Limb (tissue), 2 donors: ENCODE results near the gene GPR158.
A peak's percentile ranks its signal among the peaks of the same experiment; 100 is the strongest.

Experiments used
- DNase-seq, 2 donors: peaks; one replicate each; pipeline ENCODE4 v3.0.0-alpha.2; 2016; ENCODE audit errors: extremely low spot score in 2 of 2

GPR158 gene

GRCh38 chr10:25206693-25207414, 32.1 kb downstream of the GPR158 start:
- DNase-seq, result no peak

- DNase-seq, result no peak
Observed at GRCh38 chr10:25209618-25210017, 34.8 kb downstream of the GPR158 start.

GRCh38 chr10:25210265-25210664, 35.5 kb downstream of the GPR158 start:
- DNase-seq, result no peak

DNA sequence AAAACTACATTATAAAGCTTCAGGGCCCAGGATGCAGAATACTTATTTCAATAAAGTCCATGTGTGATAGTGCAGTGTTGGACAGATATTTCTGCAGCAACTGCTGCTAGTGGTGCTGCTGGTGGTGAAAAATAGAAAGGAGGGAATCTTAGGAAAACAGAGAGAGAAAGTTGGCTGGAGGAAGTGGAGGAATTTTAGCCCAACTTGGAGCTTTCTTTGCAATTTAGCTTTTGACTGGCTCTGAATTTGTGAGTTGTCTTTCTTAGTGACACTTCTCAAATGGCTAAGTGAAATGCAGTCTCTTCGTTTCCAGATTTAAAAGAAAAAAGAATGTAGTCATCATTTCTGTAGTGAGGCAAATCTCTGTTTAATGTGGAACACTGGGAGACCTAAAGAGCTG, 45.4 kb downstream of the GPR158 start:
- DNase-seq, result no peak

- no peak for DNase-seq
Observed at GRCh38 chr10:25222085-25222660, 47.4 kb downstream of the GPR158 start.

DNA sequence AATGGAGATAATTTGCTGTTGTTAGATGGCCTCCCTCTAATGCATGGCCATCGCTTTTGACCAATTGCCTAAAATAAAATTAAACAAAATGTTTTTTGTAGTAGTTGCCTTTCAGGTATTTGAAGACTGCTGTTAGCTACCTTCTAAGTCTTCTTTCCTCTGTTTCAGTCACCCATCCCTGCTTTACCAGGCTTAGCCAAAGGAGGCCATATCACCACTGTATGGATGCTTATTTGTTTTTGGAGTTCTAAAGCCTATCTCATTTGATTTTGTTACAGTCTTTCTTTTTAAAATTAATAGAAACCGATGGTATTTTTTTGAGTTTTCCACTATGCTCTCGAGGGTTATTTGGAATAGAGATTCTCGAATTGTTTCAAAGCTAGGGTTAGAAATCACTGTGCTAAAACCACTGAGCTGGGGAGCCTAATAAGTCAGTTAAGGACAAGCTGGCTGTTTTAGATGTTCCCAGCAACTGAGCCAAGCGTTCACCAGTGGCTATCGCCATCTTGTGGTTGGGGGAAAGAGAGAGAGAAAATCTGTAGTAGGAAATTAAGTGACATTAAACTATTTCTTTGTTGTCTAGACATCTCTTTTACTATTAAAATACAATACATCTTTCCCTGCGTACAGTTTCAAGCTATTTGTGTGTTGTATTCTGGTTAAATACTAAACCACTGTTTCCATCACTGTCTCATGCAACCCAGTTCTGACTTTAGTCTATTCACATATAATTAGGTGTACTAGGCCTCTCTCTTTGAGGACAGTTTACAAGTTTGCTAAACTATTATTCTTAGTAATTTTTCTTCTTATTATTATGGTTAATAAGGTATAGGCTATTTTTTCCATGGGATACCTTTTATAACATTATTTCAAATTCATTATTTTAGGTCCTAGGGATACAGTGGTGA, 52.2 kb downstream of the GPR158 start:
- peak; percentile 6 to 38 for DNase-seq

- DNase-seq, result no peak
Observed at GRCh38 chr10:25231751-25232150, 57.0 kb downstream of the GPR158 start.

DNA sequence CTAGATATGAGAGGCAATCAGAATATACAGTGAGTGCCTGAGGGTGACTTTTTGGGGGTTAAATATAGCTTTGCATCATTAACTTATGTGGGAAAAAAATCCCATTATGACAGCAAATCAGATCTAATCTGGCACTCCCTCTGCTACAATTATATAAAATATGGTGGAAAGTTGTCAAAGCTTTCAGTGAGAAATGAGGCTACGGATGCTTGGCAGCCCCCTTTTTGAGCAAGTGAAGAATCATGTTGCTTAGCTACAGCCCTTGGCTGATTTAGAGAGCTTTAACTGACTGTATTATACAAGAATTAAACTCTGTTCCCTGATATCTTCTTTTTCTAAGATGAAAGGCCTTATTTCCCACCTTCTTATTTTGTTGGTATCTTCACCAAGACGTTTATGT, 57.4 kb downstream of the GPR158 start:
- no peak for DNase-seq

- no peak for DNase-seq
Observed at GRCh38 chr10:25245165-25245564, 70.4 kb downstream of the GPR158 start.

- no peak for DNase-seq
Observed at GRCh38 chr10:25257646-25258045, 82.8 kb downstream of the GPR158 start.

- DNase-seq, result no peak
Observed at GRCh38 chr10:25261110-25261509, 86.3 kb downstream of the GPR158 start.

DNA sequence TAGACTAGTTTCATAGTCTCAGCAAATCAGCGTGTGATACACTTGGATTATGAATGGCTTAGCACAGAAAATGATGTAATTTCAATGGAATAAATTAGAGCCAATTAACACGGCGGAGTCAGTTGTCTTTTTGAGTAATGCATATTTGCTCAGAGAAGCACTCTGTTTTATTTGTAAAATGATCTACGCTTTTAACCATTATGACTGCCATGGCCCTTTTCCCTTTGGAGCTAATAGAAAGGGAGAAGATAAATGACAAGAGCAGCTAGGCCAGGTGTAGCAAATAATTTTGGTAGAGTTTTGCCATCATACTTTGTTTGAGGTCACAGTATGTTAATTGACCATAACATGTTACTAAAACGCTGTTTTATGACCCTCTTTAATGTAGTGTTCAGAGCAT, 86.8 kb downstream of the GPR158 start:
- DNase-seq, result no peak

DNA sequence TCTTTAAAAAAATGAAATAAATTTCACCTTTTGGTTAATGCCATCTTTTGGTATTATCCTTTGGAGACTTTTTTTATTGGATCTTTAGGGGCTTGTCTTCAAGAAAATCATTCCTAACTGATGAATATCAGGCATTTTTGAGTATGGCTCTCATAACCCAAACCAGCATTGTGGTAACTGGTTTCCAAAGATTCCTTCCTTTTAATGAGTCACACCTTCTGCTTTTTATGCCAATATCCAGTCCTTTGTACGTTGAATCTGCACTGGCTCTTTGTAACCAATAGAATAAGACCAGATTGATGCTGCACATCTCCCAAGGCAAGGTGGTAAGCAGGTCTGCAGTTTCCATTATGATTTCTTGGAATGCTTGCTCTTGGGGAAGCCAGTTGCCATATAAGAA, 89.1 kb downstream of the GPR158 start:
- no peak for DNase-seq

DNA sequence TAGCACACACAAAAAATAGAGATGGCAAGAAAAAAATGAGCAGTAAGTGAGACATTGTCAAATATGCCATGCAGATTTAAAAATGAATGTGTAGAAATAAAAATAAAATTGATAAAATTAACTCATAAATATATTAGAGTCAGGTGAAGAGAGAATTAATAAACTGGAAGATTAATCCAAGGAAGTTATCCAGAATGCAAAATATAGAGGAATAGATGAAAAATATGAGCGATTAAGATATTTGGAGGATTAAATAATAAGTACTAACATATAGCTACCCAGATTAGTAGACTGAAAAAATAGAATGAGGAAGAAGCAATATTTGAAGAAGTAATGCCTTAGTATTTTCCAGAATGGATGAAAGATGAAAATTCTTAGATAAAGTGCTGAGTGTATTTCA, 103.4 kb downstream of the GPR158 start:
- no peak for DNase-seq

DNA sequence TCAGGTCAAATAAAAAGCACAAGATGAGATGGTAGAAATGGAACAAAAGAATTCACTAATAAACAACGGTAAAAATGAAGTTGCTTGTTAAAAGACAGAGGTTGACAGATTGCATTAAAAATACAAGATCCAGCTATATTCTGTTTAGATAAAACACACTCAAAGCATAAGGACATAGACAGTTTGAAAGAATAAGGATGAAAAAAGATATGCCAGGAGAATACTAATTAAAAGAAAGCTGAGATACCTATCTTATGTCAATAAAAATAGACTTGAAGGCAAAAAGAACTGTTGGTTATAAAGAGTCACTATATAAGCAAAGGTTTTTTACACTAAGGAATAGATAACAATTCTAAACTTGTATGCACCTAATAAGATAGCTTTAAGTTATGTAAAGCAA, 105.3 kb downstream of the GPR158 start:
- DNase-seq, result no peak

DNA sequence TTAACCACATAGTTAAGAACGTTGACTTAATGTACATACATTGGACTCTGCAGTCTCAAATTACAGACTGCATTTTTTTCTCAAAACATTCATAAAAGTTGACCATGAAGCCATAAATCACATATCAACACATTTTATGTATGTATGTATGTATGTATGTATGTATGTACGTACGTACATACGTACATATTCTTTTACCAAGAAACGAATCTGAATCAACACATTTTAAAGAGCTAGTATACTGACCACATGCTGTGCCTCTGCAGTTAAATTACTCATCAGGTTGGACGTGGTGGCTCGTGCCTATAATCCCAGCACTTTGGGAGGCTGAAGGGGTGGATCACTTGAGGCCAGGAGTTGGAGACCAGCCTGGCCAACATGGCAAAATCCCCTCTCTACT, 105.8 kb downstream of the GPR158 start:
- DNase-seq, result no peak

- DNase-seq, result no peak
Observed at GRCh38 chr10:25285809-25286208, 111.0 kb downstream of the GPR158 start.

DNA sequence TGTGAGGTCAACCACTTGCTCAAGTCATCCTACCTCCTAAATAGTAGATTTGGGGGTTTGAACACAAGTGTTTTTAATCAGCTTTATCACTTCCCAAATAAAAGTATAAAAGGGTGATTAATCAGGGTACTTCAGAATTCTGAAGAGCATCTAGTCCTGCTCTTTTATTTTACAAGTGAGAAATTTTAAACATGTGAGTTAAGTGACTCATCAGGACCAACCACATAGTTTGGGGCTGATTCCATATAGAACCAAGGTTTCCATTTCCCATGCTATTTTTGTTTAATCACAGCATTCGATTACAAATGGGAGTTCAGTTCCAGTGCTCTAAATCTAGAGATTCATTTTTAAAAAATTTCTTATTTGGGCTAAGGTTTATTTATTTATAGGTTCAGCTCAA, 113.4 kb downstream of the GPR158 start:
- DNase-seq, result no peak

DNA sequence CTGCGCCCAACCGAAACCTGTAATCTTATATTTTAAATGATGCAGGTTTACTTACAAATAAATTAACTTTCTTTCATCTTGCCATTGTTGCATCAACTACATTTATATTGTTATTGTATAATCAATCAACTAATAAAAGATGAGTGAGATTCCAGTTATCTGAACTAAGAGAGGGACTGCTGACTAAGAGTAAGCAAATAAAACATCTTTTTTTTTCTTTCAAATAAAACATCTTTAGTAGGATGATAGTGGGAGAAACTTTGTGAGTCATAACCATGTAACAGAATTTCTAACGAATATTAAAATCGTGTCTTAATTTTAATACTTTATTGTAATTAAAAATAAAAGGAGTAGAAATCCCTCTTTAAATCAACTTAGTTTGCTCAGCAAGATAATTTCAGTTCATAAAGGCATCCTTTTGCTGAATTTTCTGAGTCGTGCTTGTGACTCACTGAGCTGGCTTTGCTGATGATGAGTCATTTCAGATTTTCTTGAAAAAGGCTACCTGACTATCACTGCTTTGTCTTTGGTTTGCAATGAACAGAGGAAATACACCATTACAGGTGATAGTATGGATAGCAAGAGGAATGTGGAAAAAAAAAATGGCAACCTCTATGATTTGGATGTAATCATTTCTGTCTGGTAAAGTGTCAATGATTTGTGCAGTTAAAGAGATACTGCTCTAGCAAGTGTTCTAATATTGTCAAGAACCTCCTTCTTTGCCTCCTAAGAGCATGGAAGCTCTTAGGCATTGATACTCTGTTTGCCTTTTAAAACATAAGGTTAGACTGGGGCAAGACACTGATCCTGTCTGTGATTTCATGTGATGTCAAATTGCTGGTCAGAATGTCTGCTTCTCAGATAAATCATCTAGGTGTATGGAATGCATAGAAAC, 119.5 kb downstream of the GPR158 start:
- no peak for DNase-seq

- no peak for DNase-seq
Observed at GRCh38 chr10:25296324-25296723, 121.5 kb downstream of the GPR158 start.

DNA sequence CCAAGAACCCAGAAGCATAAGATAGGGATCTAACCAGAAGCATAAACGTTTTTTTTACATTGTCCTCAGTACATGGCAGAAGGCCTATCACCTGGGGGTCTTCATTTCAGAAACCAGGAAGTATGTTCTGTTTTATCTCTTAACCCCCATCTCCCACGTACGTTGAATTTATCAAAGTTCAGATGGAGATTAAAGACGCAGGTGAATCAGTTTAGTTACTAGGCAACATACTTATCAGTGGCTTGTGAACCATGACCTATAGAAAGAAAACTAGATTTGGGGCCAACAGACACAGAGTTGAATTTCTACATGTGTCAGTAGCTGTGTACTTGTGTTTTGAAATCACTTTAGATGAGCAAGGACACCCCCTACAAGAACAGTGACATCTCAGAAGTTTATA, 122.7 kb downstream of the GPR158 start:
- DNase-seq, result no peak
